DND-41 (cell line): ENCODE data around the gene GARIN1A.

Experiments used
- CTCF ChIP-seq: IDR thresholded peaks from 2 replicates; pipeline ENCODE4 v1.5.1; 2012; ENCODE audit warnings: borderline replicate concordance, low read length, moderate library complexity, mild to moderate bottlenecking; ENCODE audit not compliant: poor library complexity, severe bottlenecking; ENCODE audit errors: extremely low read depth
- EZH2 ChIP-seq: IDR thresholded peaks from 3 replicates; pipeline ENCODE4 v1.6.1; 2012; ENCODE audit warnings: borderline replicate concordance, low read depth, mild to moderate bottlenecking, moderate library complexity, low read length, inconsistent platforms; ENCODE audit not compliant: severe bottlenecking

GRCh38 chr7:128692623-128693270 lies 20.7 kb downstream of the GARIN1A start:
- TF ChIP-seq CTCF (no peak), EZH2 (no peak)
